BLaER1 treated with 17β-estradiol and CSF1 and Interleukin-3, amounts not matched to agents 10 nM and 100 nM (cell line): ENCODE data around the gene SLC6A4.
"Not testable (repeated sequence)": the region's sequence is repeated elsewhere in the genome, so short reads cannot be mapped to it uniquely, and the experiment has no call there.

ENCODE experiments used
- H3K27ac ChIP-seq, 11 experiments: shearing (Covaris generic); formaldehyde crosslinking; 2 replicates each; pipeline ENCODE4 v1.8.1; 2022
- H3K27me3 ChIP-seq, 11 experiments: shearing (Covaris generic); formaldehyde crosslinking; 2 replicates each; pipeline ENCODE4 v1.8.1; 2022
- H3K36me3 ChIP-seq, 11 experiments: shearing (Covaris generic); formaldehyde crosslinking; 2 replicates each; pipeline ENCODE4 v1.8.1; 2022
- H3K4me1 ChIP-seq, 10 experiments: shearing (Covaris generic); formaldehyde crosslinking; 2 replicates each; pipeline ENCODE4 v1.8.1; 2022
- H3K4me2 ChIP-seq, 11 experiments: shearing (Covaris generic); formaldehyde crosslinking; 2 replicates each; pipeline ENCODE4 v1.8.1; 2022
- H3K4me3 ChIP-seq, 10 experiments: shearing (Covaris generic); formaldehyde crosslinking; 2 replicates each; pipeline ENCODE4 v1.8.1; 2022
- H3K9ac ChIP-seq, 11 experiments: shearing (Covaris generic); formaldehyde crosslinking; 2 replicates each; pipeline ENCODE4 v1.8.1; 2022
- H3K9me3 ChIP-seq, 11 experiments: shearing (Covaris generic); formaldehyde crosslinking; replicated peaks in 1 of 11; 2 replicates each; pipeline ENCODE4 v1.8.1; 2022
- H4K20me1 ChIP-seq, 11 experiments: shearing (Covaris generic); formaldehyde crosslinking; 2 replicates each; pipeline ENCODE4 v1.8.1; 2022
- Cebpa-rat ChIP-seq, 11 experiments: shearing (Covaris generic); IDR thresholded peaks; 2 replicates each; pipeline ENCODE4 v1.8.1; 2022

Gene SLC6A4

GRCh38 chr17:30236766-30237165 is 1.3 kb upstream of the SLC6A4 start:
- Histone ChIP-seq H3K9ac (no peak overlapping the region), H3K36me3 (no peaks in the 10 kb centered on the region; a peak in 1 of 22 replicates), H3K4me2 (no peak overlapping the region), H3K27me3 (peaks cover 56 to 71% (median 65%) of the 10 kb centered on the region in 11 experiments), H3K4me3 (no peak overlapping the region), H3K27ac (no peak overlapping the region), H3K9me3 (peaks cover 0 to 29% (median 12%) of the 10 kb centered on the region in 11 experiments; a peak in 14 of 22 replicates), H4K20me1 (peaks cover 0 to 17% (median 0%) of the 10 kb centered on the region in 11 experiments; a peak in 6 of 22 replicates), H3K4me1 (peaks cover 10 to 37% (median 21%) of the 10 kb centered on the region in 10 experiments; a peak in 18 of 20 replicates)
- TF ChIP-seq Cebpa-rat (IDR thresholded peaks at IDR 0.05), result no peak

GRCh38 chr17:30236297-30236624 is 764 bp upstream of the SLC6A4 start:
- peaks cover 0 to 17% (median 0%) of the 10 kb centered on the region in 11 experiments; a peak in 6 of 22 replicates for H4K20me1 ChIP-seq
- H3K9me3 ChIP-seq, result peaks cover 0 to 28% (median 12%) of the 10 kb centered on the region in 11 experiments; a peak in 14 of 22 replicates
- no peaks in the 10 kb centered on the region; a peak in 1 of 22 replicates for H3K36me3 ChIP-seq
- H3K27ac ChIP-seq, result no peak overlapping the region
- H3K4me1 ChIP-seq, result peaks cover 10 to 37% (median 20%) of the 10 kb centered on the region in 10 experiments; a peak in 18 of 20 replicates
- no peak for TF ChIP-seq Cebpa-rat (IDR thresholded peaks at IDR 0.05)
- no peak overlapping the region for H3K9ac ChIP-seq
- peak overlapping the region in 1 of 10 experiments; percentile 39; a peak in 1 of 20 replicates for H3K4me3 ChIP-seq
- H3K4me2 ChIP-seq, result peak overlapping the region in 3 of 11 experiments; percentile 41 to 68 (median 48); a peak in 5 of 22 replicates
- H3K27me3 ChIP-seq, result peaks cover 56 to 73% (median 65%) of the 10 kb centered on the region in 11 experiments

DNA sequence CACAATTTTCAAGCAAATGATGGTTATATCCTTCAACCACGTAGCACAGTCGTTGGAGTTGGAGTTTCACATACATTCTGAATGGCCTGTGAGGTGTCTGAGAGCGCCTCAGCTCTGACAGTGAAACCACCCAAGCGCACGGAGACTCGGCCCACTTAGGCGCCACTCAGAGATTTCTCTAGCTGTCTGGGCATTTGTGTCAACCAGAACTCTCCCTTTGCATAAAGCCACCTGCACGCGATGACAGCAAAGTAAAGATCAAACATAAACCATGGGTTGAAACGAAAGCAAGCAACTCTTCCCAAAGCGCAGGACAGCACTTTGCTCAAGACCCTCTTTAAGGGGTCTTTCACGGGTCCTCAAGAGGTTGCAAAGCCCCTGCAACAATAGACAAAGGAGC is 533 bp downstream of the SLC6A4 start:
- H4K20me1 ChIP-seq, result peaks cover 0 to 17% (median 0%) of the 10 kb centered on the region in 11 experiments; a peak in 6 of 22 replicates
- no peak overlapping the region for H3K4me2 ChIP-seq
- no peak for TF ChIP-seq Cebpa-rat (IDR thresholded peaks at IDR 0.05)
- peaks cover 56 to 73% (median 65%) of the 10 kb centered on the region in 11 experiments for H3K27me3 ChIP-seq
- H3K9ac ChIP-seq, result no peak overlapping the region
- H3K9me3 ChIP-seq, result peaks cover 0 to 15% (median under 1%) of the 10 kb centered on the region in 11 experiments; a peak in 12 of 22 replicates
- 0 out of 20 replicates have a peak overlapping the region, but pooled peaks of 1 of the 10 experiments have one; percentile 9 for H3K4me3 ChIP-seq
- H3K4me1 ChIP-seq, result peaks cover 11 to 44% (median 24%) of the 10 kb centered on the region in 10 experiments; a peak in 18 of 20 replicates
- no peaks in the 10 kb centered on the region for H3K36me3 ChIP-seq
- H3K27ac ChIP-seq, result no peak overlapping the region

GRCh38 chr17:30234296-30234695 is 1.2 kb downstream of the SLC6A4 start:
- Histone ChIP-seq H3K9me3 (peaks cover 0 to 11% (median 0%) of the 10 kb centered on the region in 11 experiments; a peak in 5 of 22 replicates), H3K9ac (no peak overlapping the region), H3K36me3 (no peaks in the 10 kb centered on the region), H3K4me1 (peaks cover 7 to 42% (median 22%) of the 10 kb centered on the region in 10 experiments; a peak in 19 of 20 replicates), H4K20me1 (peaks cover 0 to 16% (median 0%) of the 10 kb centered on the region in 11 experiments; a peak in 6 of 22 replicates), H3K4me2 (peak overlapping the region in 3 of 11 experiments; percentile 30 to 69 (median 65); a peak in 4 of 22 replicates), H3K27me3 (peaks cover 56 to 73% (median 65%) of the 10 kb centered on the region in 11 experiments), H3K27ac (no peak overlapping the region), H3K4me3 (no peak overlapping the region)
- TF ChIP-seq Cebpa-rat (IDR thresholded peaks at IDR 0.05), result no peak

DNA sequence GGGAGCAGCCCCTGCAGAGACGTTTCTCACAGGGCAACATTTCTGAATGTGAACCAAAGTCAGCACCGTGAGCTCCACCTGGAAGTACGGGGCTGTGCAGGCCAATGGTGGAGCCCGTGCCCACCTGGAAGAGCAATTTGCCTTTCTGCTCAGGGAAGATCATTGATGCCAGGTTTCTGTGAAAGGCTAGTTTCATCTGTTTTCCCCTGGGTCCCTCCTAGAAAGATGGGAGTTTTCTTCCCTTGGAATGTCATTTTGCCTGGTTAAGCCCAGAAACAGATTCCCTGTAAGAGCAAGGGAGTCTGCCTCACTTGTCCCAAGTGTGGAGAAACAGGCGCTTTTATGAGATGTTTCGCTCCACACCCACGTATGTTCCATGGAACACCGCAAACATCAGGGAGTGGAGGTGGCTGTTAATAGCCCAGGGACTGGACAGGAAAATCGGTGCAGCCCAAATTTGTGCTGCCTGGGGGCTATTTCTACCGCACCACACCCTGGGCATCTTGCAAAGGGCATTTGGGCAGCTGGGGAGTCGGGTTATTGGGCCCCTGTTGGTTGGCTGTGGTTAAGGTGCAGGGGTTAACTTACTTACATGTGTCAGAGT is 2.6 kb downstream of the SLC6A4 start:
- Histone ChIP-seq H3K4me1 (peaks cover 11 to 43% (median 24%) of the 10 kb centered on the region in 10 experiments), H4K20me1 (peaks cover 0 to 12% (median 0%) of the 10 kb centered on the region in 11 experiments; a peak in 4 of 22 replicates), H3K9ac (no peak overlapping the region), H3K36me3 (no peaks in the 10 kb centered on the region), H3K9me3 (peaks cover 0 to 11% (median 0%) of the 10 kb centered on the region in 11 experiments; a peak in 5 of 22 replicates), H3K27me3 (peaks cover 48 to 61% (median 56%) of the 10 kb centered on the region in 11 experiments), H3K4me2 (peak overlapping the region in 5 of 11 experiments; percentile 30 to 69 (median 50); a peak in 10 of 22 replicates), H3K4me3 (no peak overlapping the region), H3K27ac (peak overlapping the region in 1 of 11 experiments; percentile 25; a peak in 1 of 22 replicates)
- no peak for TF ChIP-seq Cebpa-rat (IDR thresholded peaks at IDR 0.05)

GRCh38 chr17:30232015-30232823 is 3.3 kb downstream of the SLC6A4 start:
- TF ChIP-seq Cebpa-rat (IDR thresholded peaks at IDR 0.05), result no peak
- peaks cover 0 to 12% (median 0%) of the 10 kb centered on the region in 11 experiments; a peak in 4 of 22 replicates for H4K20me1 ChIP-seq
- H3K27me3 ChIP-seq, result peaks cover 41 to 54% (median 49%) of the 10 kb centered on the region in 11 experiments

GRCh38 chr17:30230596-30231125 is 4.8 kb downstream of the SLC6A4 start:
- H3K4me1 ChIP-seq, result peaks cover 16 to 42% (median 25%) of the 10 kb centered on the region in 10 experiments
- peaks cover 28 to 40% (median 36%) of the 10 kb centered on the region in 11 experiments for H3K27me3 ChIP-seq
- H3K36me3 ChIP-seq, result no peaks in the 10 kb centered on the region
- no peak for TF ChIP-seq Cebpa-rat (IDR thresholded peaks at IDR 0.05)
- no peak overlapping the region for H3K4me3 ChIP-seq
- peak overlapping the region in 9 of 11 experiments; percentile 1 to 73 (median 25); a peak in 12 of 22 replicates for H3K4me2 ChIP-seq
- no peak overlapping the region for H3K9ac ChIP-seq
- H4K20me1 ChIP-seq, result peaks cover 0 to 9% (median 0%) of the 10 kb centered on the region in 11 experiments; a peak in 1 of 22 replicates
- H3K9me3 ChIP-seq, result peaks cover 0 to 5% (median 0%) of the 10 kb centered on the region in 11 experiments; a peak in 5 of 22 replicates
- H3K27ac ChIP-seq, result peak overlapping the region in 3 of 11 experiments; percentile 6 to 42 (median 40); a peak in 3 of 22 replicates

More at GRCh38 chr17:30232015-30232823, 3.3 kb downstream of the SLC6A4 start:
- Histone ChIP-seq H3K4me2 (no peak overlapping the region), H3K9ac (no peak overlapping the region), H3K4me1 (peaks cover 16 to 46% (median 27%) of the 10 kb centered on the region in 10 experiments), H3K36me3 (no peaks in the 10 kb centered on the region), H3K9me3 (peaks cover 0 to 11% (median 0%) of the 10 kb centered on the region in 11 experiments; a peak in 5 of 22 replicates), H3K4me3 (no peak overlapping the region), H3K27ac (no peak overlapping the region)

DNA sequence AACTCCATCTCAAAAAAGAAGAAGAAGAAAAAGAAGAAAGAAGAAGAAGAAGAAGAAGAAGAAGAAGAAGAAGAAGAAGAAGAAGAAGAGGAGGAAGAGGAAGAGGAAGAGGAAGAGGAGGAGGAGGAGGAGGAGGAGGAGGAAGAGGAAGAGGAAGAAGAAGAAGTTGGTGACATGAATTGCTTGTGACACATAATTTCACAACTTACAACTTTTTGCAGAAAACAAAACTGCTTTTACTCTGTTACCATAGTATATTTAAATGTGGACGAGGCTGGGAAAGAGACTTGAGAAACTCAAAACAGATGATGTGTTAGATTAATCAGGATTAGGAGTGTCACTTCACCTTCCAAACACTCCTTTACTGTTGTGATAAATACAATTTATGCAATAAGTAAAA is 5.5 kb downstream of the SLC6A4 start:
- H3K9me3 ChIP-seq, H4K20me1 ChIP-seq, H3K4me3 ChIP-seq, H3K9ac ChIP-seq, H3K36me3 ChIP-seq: not testable (repeated sequence)
- Histone ChIP-seq H3K27ac (peak overlapping the region in 3 of 11 experiments; percentile 6 to 42 (median 40); a peak in 3 of 22 replicates), H3K4me1 (peaks cover 16 to 38% (median 25%) of the 10 kb centered on the region in 10 experiments), H3K27me3 (peaks cover 22 to 34% (median 29%) of the 10 kb centered on the region in 11 experiments), H3K4me2 (peak overlapping the region in 8 of 11 experiments; percentile 1 to 73 (median 24); a peak in 11 of 22 replicates)
